CD4-positive, alpha-beta T cell treated with Interferon alpha-2 for 1 hour (primary cell): ENCODE results near the gene TMEM200C.
"Not testable (repeated sequence)": the region's sequence is repeated elsewhere in the genome, so short reads cannot be mapped to it uniquely, and the experiment has no call there.

Experiments
- DNase-seq, 2 donors: peaks; one replicate each; pipeline ENCODE4 v3.0.0-alpha.2; 2020 to 2022

TMEM200C gene

DNA sequence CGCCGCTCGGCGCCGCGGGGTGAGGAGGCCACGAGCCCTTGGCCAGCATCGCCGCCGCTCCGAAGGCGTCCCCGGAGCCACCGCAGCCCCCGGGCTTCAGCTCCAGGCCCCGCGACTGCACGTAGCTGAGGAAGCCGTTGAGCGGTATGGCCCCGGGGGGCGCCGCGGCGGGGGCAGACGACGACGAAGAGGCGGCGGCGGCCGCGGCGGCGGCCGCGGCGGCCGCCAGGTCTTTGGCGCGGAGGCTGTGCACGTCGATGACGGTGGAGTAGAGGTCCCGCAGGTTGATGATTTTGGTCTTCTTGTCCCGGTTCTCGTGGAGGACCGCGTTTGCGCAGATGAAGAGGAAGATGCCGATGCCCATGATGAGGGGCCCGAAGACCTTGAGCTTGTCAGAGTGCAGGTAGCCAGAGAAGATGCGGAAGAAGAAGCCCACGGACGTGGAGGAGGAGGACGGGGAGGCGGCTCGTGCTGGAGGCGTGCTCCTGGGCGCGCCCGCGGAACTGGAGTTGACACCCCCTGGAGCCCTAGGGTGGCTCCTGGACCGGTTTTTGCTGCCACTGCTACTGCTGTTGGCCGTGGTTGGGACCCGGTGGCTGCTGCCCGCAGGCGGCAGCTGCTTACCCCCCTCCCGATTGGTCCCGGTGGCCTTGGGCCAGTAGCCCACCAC is 4.0 kb downstream of the TMEM200C start:
- DNase-seq: no peak

- DNase-seq: peak in 1 of 2 donors; percentile 29
These were observed 4.8 kb downstream of the TMEM200C start for GRCh38 chr18:5890331-5891183.

DNA sequence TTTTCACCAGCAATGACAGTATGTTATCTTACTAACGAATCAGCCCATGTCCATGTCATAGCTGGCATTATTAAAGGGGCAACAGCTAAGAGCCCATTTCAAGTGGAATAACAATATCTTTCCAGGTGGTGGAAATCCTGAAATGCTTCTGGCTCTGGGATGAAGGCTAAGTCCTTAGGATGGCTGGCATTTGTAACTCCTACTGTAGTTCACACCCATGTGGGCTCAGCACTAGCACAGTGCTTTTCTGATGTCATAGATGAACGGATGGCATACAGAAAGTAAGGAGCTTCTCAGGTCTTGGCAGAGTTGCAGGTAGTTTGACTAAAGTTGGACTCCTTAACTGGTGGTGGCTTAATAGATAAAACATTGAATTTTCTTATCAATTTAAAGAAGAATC is 10.0 kb downstream of the TMEM200C start:
- no peak for DNase-seq

GRCh38 chr18:5884375-5884774 is 10.9 kb downstream of the TMEM200C start:
- DNase-seq: no peak

DNA sequence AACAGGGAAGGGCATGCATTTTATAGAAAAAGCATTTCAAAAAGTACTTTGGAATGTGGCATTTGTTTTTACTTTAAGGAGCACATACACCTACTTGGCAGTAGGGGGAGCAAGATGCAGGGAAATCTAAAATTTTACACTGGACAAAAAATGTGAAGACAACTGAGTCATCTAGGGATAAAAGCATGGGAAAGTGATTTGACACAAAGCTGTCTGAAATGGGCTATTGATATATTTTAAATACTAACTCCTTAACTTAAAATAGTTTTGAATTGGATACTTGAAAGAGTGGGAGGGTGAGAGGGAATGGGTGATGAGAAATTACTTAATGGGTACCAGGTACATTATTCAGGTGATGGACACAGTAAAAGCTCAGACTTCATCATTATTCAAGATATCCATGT is 15.8 kb downstream of the TMEM200C start:
- DNase-seq: peak in 1 of 2 donors; percentile 1

GRCh38 chr18:5876891-5877290 is 18.4 kb downstream of the TMEM200C start:
- DNase-seq: no peak

DNA sequence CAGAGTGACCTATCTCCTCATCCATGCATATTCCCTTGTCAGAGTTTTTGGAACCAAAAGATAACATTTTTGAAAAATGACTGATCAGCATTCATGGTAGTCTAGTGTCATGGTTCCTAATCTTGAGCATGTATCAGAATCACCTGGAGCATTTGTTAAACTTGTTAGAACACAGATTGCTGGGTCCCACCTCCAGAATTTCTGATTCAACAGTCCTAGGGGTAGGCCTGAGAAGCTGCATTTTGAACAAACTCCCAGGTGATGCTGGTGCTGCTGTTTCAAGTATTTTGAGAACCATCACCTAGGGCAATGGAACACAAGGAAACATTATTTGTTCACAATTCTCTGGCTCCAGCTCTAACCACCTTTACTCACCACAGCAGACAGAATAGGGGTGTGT is 21.0 kb downstream of the TMEM200C start:
- DNase-seq: no peak

GRCh38 chr18:5872886-5873285 is 22.4 kb downstream of the TMEM200C start:
- no peak for DNase-seq

- no peak for DNase-seq
These were observed 23.9 kb downstream of the TMEM200C start for GRCh38 chr18:5871426-5871825.

GRCh38 chr18:5868218-5868854 is 27.0 kb downstream of the TMEM200C start:
- peak in 1 of 2 donors; percentile 20 for DNase-seq

- no peak for DNase-seq
These were observed 29.8 kb downstream of the TMEM200C start for GRCh38 chr18:5865521-5865920.

- not testable (repeated sequence) for DNase-seq
These were observed 33.2 kb downstream of the TMEM200C start for GRCh38 chr18:5862127-5862526.

- no peak for DNase-seq
These were observed 38.1 kb downstream of the TMEM200C start for GRCh38 chr18:5857180-5857579.

DNA sequence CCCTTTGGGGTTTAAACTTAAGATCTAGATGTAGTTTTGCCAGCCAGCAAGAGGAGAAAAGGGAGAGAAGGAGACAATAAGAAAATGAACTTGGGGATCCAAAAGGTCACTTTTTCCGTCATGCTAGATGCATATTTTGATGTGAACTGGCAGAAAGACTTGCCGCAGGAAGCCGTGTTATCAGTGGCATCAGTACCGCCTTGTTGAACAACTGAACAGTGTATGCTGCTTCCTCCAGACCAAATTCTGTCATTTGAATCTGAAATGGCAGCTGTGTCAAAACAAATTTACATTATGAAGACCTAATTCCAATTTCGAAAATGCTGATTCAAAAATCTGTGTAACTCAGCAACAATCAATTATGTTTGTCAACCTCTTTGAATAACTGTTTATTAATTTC is 42.1 kb downstream of the TMEM200C start:
- no peak for DNase-seq

- DNase-seq: no peak
These were observed 43.3 kb downstream of the TMEM200C start for GRCh38 chr18:5851998-5852397.

- DNase-seq: no peak
These were observed 52.7 kb downstream of the TMEM200C start for GRCh38 chr18:5842653-5843052.

- no peak for DNase-seq
These were observed 53.8 kb downstream of the TMEM200C start for GRCh38 chr18:5841518-5841917.

GRCh38 chr18:5840547-5840946 is 54.8 kb downstream of the TMEM200C start:
- DNase-seq: no peak

- DNase-seq: no peak
These were observed 55.3 kb downstream of the TMEM200C start for GRCh38 chr18:5840025-5840424.

DNA sequence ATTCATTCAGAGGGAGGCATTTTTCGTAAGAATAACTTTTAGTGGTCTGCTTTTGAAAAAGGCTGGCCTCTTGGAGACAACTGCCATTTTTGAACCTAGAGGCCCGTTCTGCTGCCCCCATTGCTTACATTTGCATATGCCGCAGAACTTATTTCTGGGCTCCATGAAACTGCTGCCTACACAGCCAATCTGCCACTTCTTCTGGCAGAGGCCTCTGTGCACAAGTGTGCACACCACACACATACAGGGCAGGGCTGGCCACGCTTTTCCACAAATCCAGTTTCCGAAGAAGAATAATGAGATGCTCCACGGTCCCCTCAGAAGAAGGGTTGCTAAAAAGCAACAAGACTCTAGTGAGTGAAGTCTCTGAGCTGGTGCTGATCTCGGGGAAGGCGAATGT is 56.2 kb downstream of the TMEM200C start:
- no peak for DNase-seq
